ENCODE data around the gene DLG2.

The DLG2 gene

GRCh38 chr11:83648610-83649527 is 1978.3 kb downstream of the DLG2 start:
- no peak overlapping the region for H3K4me3 ChIP-seq (ENCODE audit: control insufficient read depth in 1 of 7, extremely low read depth in 1 of 7, insufficient read depth in 4 of 7, low read depth in 2 of 7, low read length in 6 of 7)
- POLR2A ChIA-PET, result no interaction called here
- peaks cover 0 to 2% (median 0%) of the 10 kb centered on the region in 5 experiments for H3K27me3 ChIP-seq (replicated peaks in 2 of 5; ENCODE audit: control insufficient read depth in 4 of 5, insufficient read depth in 5 of 5, low read length in 4 of 5)
- no peak for DNase-seq
- H3K4me1 ChIP-seq (ENCODE audit: control extremely low read depth in 1 of 4, control insufficient read depth in 4 of 4, insufficient read depth in 4 of 4, low read length in 3 of 4), result no peaks in the 10 kb centered on the region
- WGBS (ENCODE audit: insufficient coverage), result no CpG with 5 or more reads among the region's 2 CpGs
- CTCF ChIA-PET, result no interaction called here
- H3K9me3 ChIP-seq (ENCODE audit: control extremely low read depth in 1 of 5, control insufficient read depth in 4 of 5, insufficient read depth in 2 of 5, low read depth in 1 of 5, low read length in 4 of 5), result no peaks in the 10 kb centered on the region
- H3K36me3 ChIP-seq (ENCODE audit: control insufficient read depth in 4 of 4, insufficient read depth in 4 of 4, low read length in 3 of 4), result no peaks in the 10 kb centered on the region
- H3K27ac ChIP-seq (ENCODE audit: insufficient read depth in 1 of 2, low read depth in 1 of 2, low read length in 2 of 2, poor library complexity in 1 of 2, severe bottlenecking in 2 of 2), result no peak overlapping the region

- WGBS (ENCODE audit: insufficient coverage), result 100% methylated on average over 2 of the region's 3 CpGs
Observed at GRCh38 chr11:83645561-83645960, 1981.6 kb downstream of the DLG2 start.

GRCh38 chr11:83643115-83643514 is 1984.0 kb downstream of the DLG2 start:
- ChIA-PET CTCF (no interaction called here), POLR2A (no interaction called here)
- DNase-seq, result no peak
- no peak overlapping the region for H3K4me3 ChIP-seq (ENCODE audit: control insufficient read depth in 1 of 7, extremely low read depth in 1 of 7, insufficient read depth in 4 of 7, low read depth in 2 of 7, low read length in 6 of 7)
- H3K4me1 ChIP-seq (ENCODE audit: control extremely low read depth in 1 of 4, control insufficient read depth in 4 of 4, insufficient read depth in 4 of 4, low read length in 3 of 4), result no peaks in the 10 kb centered on the region
- peaks cover 0 to 2% (median 0%) of the 10 kb centered on the region in 5 experiments for H3K27me3 ChIP-seq (replicated peaks in 2 of 5; ENCODE audit: control insufficient read depth in 4 of 5, insufficient read depth in 5 of 5, low read length in 4 of 5)
- H3K36me3 ChIP-seq (ENCODE audit: control insufficient read depth in 4 of 4, insufficient read depth in 4 of 4, low read length in 3 of 4), result no peaks in the 10 kb centered on the region
- no peaks in the 10 kb centered on the region for H3K9me3 ChIP-seq (ENCODE audit: control extremely low read depth in 1 of 5, control insufficient read depth in 4 of 5, insufficient read depth in 2 of 5, low read depth in 1 of 5, low read length in 4 of 5)
- no CpG with 5 or more reads among the region's 1 CpG for WGBS (ENCODE audit: insufficient coverage)
- no peak overlapping the region for H3K27ac ChIP-seq (ENCODE audit: insufficient read depth in 1 of 2, low read depth in 1 of 2, low read length in 2 of 2, poor library complexity in 1 of 2, severe bottlenecking in 2 of 2)

More at GRCh38 chr11:83645561-83645960, 1981.6 kb downstream of the DLG2 start:
- Histone ChIP-seq H3K4me3 (ENCODE audit: control insufficient read depth in 1 of 7, extremely low read depth in 1 of 7, insufficient read depth in 4 of 7, low read depth in 2 of 7, low read length in 6 of 7) (no peak overlapping the region), H3K4me1 (ENCODE audit: control extremely low read depth in 1 of 4, control insufficient read depth in 4 of 4, insufficient read depth in 4 of 4, low read length in 3 of 4) (no peaks in the 10 kb centered on the region), H3K27me3 (replicated peaks in 2 of 5; ENCODE audit: control insufficient read depth in 4 of 5, insufficient read depth in 5 of 5, low read length in 4 of 5) (peaks cover 0 to 2% (median 0%) of the 10 kb centered on the region in 5 experiments), H3K36me3 (ENCODE audit: control insufficient read depth in 4 of 4, insufficient read depth in 4 of 4, low read length in 3 of 4) (no peaks in the 10 kb centered on the region), H3K9me3 (ENCODE audit: control extremely low read depth in 1 of 5, control insufficient read depth in 4 of 5, insufficient read depth in 2 of 5, low read depth in 1 of 5, low read length in 4 of 5) (no peaks in the 10 kb centered on the region), H3K27ac (ENCODE audit: insufficient read depth in 1 of 2, low read depth in 1 of 2, low read length in 2 of 2, poor library complexity in 1 of 2, severe bottlenecking in 2 of 2) (no peak overlapping the region)
- no peak for DNase-seq
- CTCF ChIA-PET, result no interaction called here
- POLR2A ChIA-PET, result no interaction called here

GRCh38 chr11:83642500-83642899 is 1984.6 kb downstream of the DLG2 start:
- no peak for DNase-seq

GRCh38 chr11:83641511-83641910 is 1985.6 kb downstream of the DLG2 start:
- no peaks in the 10 kb centered on the region for H3K4me1 ChIP-seq (ENCODE audit: control extremely low read depth in 1 of 4, control insufficient read depth in 4 of 4, insufficient read depth in 4 of 4, low read length in 3 of 4)
- DNase-seq, result no peak
- no peaks in the 10 kb centered on the region for H3K36me3 ChIP-seq (ENCODE audit: control insufficient read depth in 4 of 4, insufficient read depth in 4 of 4, low read length in 3 of 4)
- POLR2A ChIA-PET, result no interaction called here
- CTCF ChIA-PET, result no interaction called here
- no peak overlapping the region for H3K27ac ChIP-seq (ENCODE audit: insufficient read depth in 1 of 2, low read depth in 1 of 2, low read length in 2 of 2, poor library complexity in 1 of 2, severe bottlenecking in 2 of 2)
- H3K4me3 ChIP-seq (ENCODE audit: control insufficient read depth in 1 of 7, extremely low read depth in 1 of 7, insufficient read depth in 4 of 7, low read depth in 2 of 7, low read length in 6 of 7), result no peak overlapping the region
- no peaks in the 10 kb centered on the region for H3K9me3 ChIP-seq (ENCODE audit: control extremely low read depth in 1 of 5, control insufficient read depth in 4 of 5, insufficient read depth in 2 of 5, low read depth in 1 of 5, low read length in 4 of 5)
- WGBS (ENCODE audit: insufficient coverage), result 46% methylated on average over 2 of the region's 7 CpGs
- H3K27me3 ChIP-seq (replicated peaks in 2 of 5; ENCODE audit: control insufficient read depth in 4 of 5, insufficient read depth in 5 of 5, low read length in 4 of 5), result peaks cover 0 to 2% (median 0%) of the 10 kb centered on the region in 5 experiments

More at GRCh38 chr11:83642500-83642899, 1984.6 kb downstream of the DLG2 start:
- no peaks in the 10 kb centered on the region for H3K9me3 ChIP-seq (ENCODE audit: control extremely low read depth in 1 of 5, control insufficient read depth in 4 of 5, insufficient read depth in 2 of 5, low read depth in 1 of 5, low read length in 4 of 5)
- H3K27me3 ChIP-seq (replicated peaks in 2 of 5; ENCODE audit: control insufficient read depth in 4 of 5, insufficient read depth in 5 of 5, low read length in 4 of 5), result peaks cover 0 to 2% (median 0%) of the 10 kb centered on the region in 5 experiments
- POLR2A ChIA-PET, result no interaction called here
- CTCF ChIA-PET, result no interaction called here
- H3K36me3 ChIP-seq (ENCODE audit: control insufficient read depth in 4 of 4, insufficient read depth in 4 of 4, low read length in 3 of 4), result no peaks in the 10 kb centered on the region
- no peak overlapping the region for H3K4me3 ChIP-seq (ENCODE audit: control insufficient read depth in 1 of 7, extremely low read depth in 1 of 7, insufficient read depth in 4 of 7, low read depth in 2 of 7, low read length in 6 of 7)
- no peaks in the 10 kb centered on the region for H3K4me1 ChIP-seq (ENCODE audit: control extremely low read depth in 1 of 4, control insufficient read depth in 4 of 4, insufficient read depth in 4 of 4, low read length in 3 of 4)
- H3K27ac ChIP-seq (ENCODE audit: insufficient read depth in 1 of 2, low read depth in 1 of 2, low read length in 2 of 2, poor library complexity in 1 of 2, severe bottlenecking in 2 of 2), result no peak overlapping the region

GRCh38 chr11:83639995-83640758 is 1987.0 kb downstream of the DLG2 start:
- no peak overlapping the region for H3K4me3 ChIP-seq (ENCODE audit: control insufficient read depth in 1 of 7, extremely low read depth in 1 of 7, insufficient read depth in 4 of 7, low read depth in 2 of 7, low read length in 6 of 7)
- CTCF ChIA-PET, result no interaction called here
- 82% methylated on average over 2 of the region's 5 CpGs for WGBS (ENCODE audit: insufficient coverage)
- DNase-seq, result no peak
- POLR2A ChIA-PET, result no interaction called here
- no peaks in the 10 kb centered on the region for H3K9me3 ChIP-seq (ENCODE audit: control extremely low read depth in 1 of 5, control insufficient read depth in 4 of 5, insufficient read depth in 2 of 5, low read depth in 1 of 5, low read length in 4 of 5)
- H3K4me1 ChIP-seq (ENCODE audit: control extremely low read depth in 1 of 4, control insufficient read depth in 4 of 4, insufficient read depth in 4 of 4, low read length in 3 of 4), result no peaks in the 10 kb centered on the region
- H3K36me3 ChIP-seq (ENCODE audit: control insufficient read depth in 4 of 4, insufficient read depth in 4 of 4, low read length in 3 of 4), result no peaks in the 10 kb centered on the region
- H3K27ac ChIP-seq (ENCODE audit: insufficient read depth in 1 of 2, low read depth in 1 of 2, low read length in 2 of 2, poor library complexity in 1 of 2, severe bottlenecking in 2 of 2), result no peak overlapping the region
- H3K27me3 ChIP-seq (replicated peaks in 2 of 5; ENCODE audit: control insufficient read depth in 4 of 5, insufficient read depth in 5 of 5, low read length in 4 of 5), result no peaks in the 10 kb centered on the region

GRCh38 chr11:83635166-83635565 is 1992.0 kb downstream of the DLG2 start:
- 100% methylated on average over 2 of the region's 3 CpGs for WGBS (ENCODE audit: insufficient coverage)
- H3K27me3 ChIP-seq (replicated peaks in 2 of 5; ENCODE audit: control insufficient read depth in 4 of 5, insufficient read depth in 5 of 5, low read length in 4 of 5), result no peaks in the 10 kb centered on the region
- no peaks in the 10 kb centered on the region for H3K36me3 ChIP-seq (ENCODE audit: control insufficient read depth in 4 of 4, insufficient read depth in 4 of 4, low read length in 3 of 4)
- no peak for DNase-seq
- no peak overlapping the region for H3K27ac ChIP-seq (ENCODE audit: insufficient read depth in 1 of 2, low read depth in 1 of 2, low read length in 2 of 2, poor library complexity in 1 of 2, severe bottlenecking in 2 of 2)
- ChIA-PET POLR2A (no interaction called here), CTCF (no interaction called here)
- no peaks in the 10 kb centered on the region for H3K4me1 ChIP-seq (ENCODE audit: control extremely low read depth in 1 of 4, control insufficient read depth in 4 of 4, insufficient read depth in 4 of 4, low read length in 3 of 4)
- H3K9me3 ChIP-seq (ENCODE audit: control extremely low read depth in 1 of 5, control insufficient read depth in 4 of 5, insufficient read depth in 2 of 5, low read depth in 1 of 5, low read length in 4 of 5), result no peaks in the 10 kb centered on the region
- H3K4me3 ChIP-seq (ENCODE audit: control insufficient read depth in 1 of 7, extremely low read depth in 1 of 7, insufficient read depth in 4 of 7, low read depth in 2 of 7, low read length in 6 of 7), result no peak overlapping the region

Data from common myeloid progenitor, CD34-positive (primary cell).